Naive thymus-derived CD4-positive, alpha-beta T cell (primary cell): ENCODE measurements around the gene HCN2. TPM values are rescaled to one million over a fixed set of nuclear protein-coding genes. Genes with fewer than 3 reads are reported as not detected.
"Not testable (repeated sequence)": the region's sequence is repeated elsewhere in the genome, so short reads cannot be mapped to it uniquely, and the experiment has no call there.

Experiments used
- ATAC-seq: fragments of 150-1000 bp; cut with Tn5 transposase; 2 replicates; pipeline ENCODE4 v1.10.0; 2021; ENCODE audit warnings: mild to moderate bottlenecking, moderate library complexity
- CTCF ChIA-PET: fragments of 350-600 bp; sonication (Branson Sonifier 250); formaldehyde crosslinking; loops from one replicate; lab custom pipeline; 2021; ENCODE audit warnings: antibody characterized with exemption; lab: Charles Lee
- POLR2A ChIA-PET: fragments of 350-600 bp; sonication (Branson Sonifier 250); formaldehyde crosslinking; loops from one replicate; lab custom pipeline; 2021; ENCODE audit warnings: antibody characterized with exemption, inconsistent platforms; lab: Charles Lee
- DNase-seq, 9 donors: peaks; one replicate each; pipeline versions ENCODE4 v3.0.0 to v3.0.0-alpha.2; 2020 to 2022; ENCODE audit warnings: mixed read lengths in 1 of 9
- H3K27ac ChIP-seq: one replicate; pipeline ENCODE4 v1.7.0; 2013; ENCODE audit warnings: mild to moderate bottlenecking, low read depth, low read length, moderate library complexity
- H3K27me3 ChIP-seq, 2 donors: one replicate each; pipeline ENCODE4 v1.7.0; 2013; ENCODE audit warnings: low read length in 2 of 2, mild to moderate bottlenecking in 2 of 2, moderate library complexity in 2 of 2; ENCODE audit not compliant: control insufficient read depth in 2 of 2, insufficient read depth in 2 of 2
- H3K36me3 ChIP-seq, 3 experiments: 1 replicate in 2 of 3; 2 replicates in 1 of 3; pipeline ENCODE4 v1.7.0; 2013; ENCODE audit warnings: low read length in 3 of 3, mild to moderate bottlenecking in 3 of 3, moderate library complexity in 1 of 3; ENCODE audit not compliant: insufficient read depth in 3 of 3, control insufficient read depth in 2 of 3
- H3K4me1 ChIP-seq, 2 donors: one replicate each; pipeline ENCODE4 v1.7.0; 2013; ENCODE audit warnings: low read length in 2 of 2, mild to moderate bottlenecking in 2 of 2, moderate library complexity in 1 of 2; ENCODE audit not compliant: control insufficient read depth in 2 of 2, insufficient read depth in 2 of 2
- H3K4me3 ChIP-seq: 2 replicates; pipeline ENCODE4 v1.7.0; 2013; ENCODE audit warnings: mild to moderate bottlenecking, low read length
- H3K9me3 ChIP-seq, 3 experiments: 1 replicate in 2 of 3; 2 replicates in 1 of 3; pipeline ENCODE4 v1.7.0; 2013; ENCODE audit warnings: low read length in 3 of 3; ENCODE audit not compliant: control insufficient read depth in 2 of 3
- H3K27ac Mint-ChIP-seq, 9 donors: one replicate each; pipeline ENCODE4 v1.8.0; 2020 to 2022; ENCODE audit warnings: mixed read lengths in 9 of 9, mild to moderate bottlenecking in 8 of 9, moderate library complexity in 5 of 9, inconsistent platforms in 2 of 9
- H3K27me3 Mint-ChIP-seq, 5 donors: one replicate each; pipeline ENCODE4 v1.8.0; 2021 to 2022; ENCODE audit warnings: mixed read lengths in 5 of 5, mild to moderate bottlenecking in 1 of 5
- H3K36me3 Mint-ChIP-seq, 5 donors: one replicate each; pipeline ENCODE4 v1.8.0; 2020 to 2022; ENCODE audit warnings: mixed read lengths in 5 of 5, mild to moderate bottlenecking in 3 of 5, inconsistent platforms in 1 of 5
- H3K4me1 Mint-ChIP-seq, 7 donors: one replicate each; pipeline ENCODE4 v1.8.0; 2020 to 2022; ENCODE audit warnings: mixed read lengths in 7 of 7, mild to moderate bottlenecking in 3 of 7, inconsistent platforms in 1 of 7
- H3K4me3 Mint-ChIP-seq, 10 donors: one replicate each; pipeline ENCODE4 v1.8.0; 2020 to 2022; ENCODE audit warnings: mild to moderate bottlenecking in 10 of 10, mixed read lengths in 10 of 10, moderate library complexity in 6 of 10, inconsistent platforms in 2 of 10
- H3K9me3 Mint-ChIP-seq, 11 donors: one replicate each; pipeline ENCODE4 v1.8.0; 2020 to 2022; ENCODE audit warnings: mixed read lengths in 11 of 11, mild to moderate bottlenecking in 4 of 11, inconsistent platforms in 1 of 11, moderate library complexity in 1 of 11
- intact Hi-C, 2 donors: fragments of 100-400 bp; cut with micrococcal nuclease; formaldehyde crosslinking; loops; one replicate each; pipeline ENCODE4 v1.15.1; 2023
- polyA plus RNA-seq, 2 donors: library from polyadenylated mRNA; unstranded; fragments of 300-500 nt; fragmentation: Illumina TruSeq; gene quantifications; one replicate each; pipeline ENCODE4 v1.2.3, GENCODE V29; 2021
- total RNA-seq, 6 experiments: library from RNA in 5 of 6; stranded (reverse) in 5 of 6; gene quantifications; 1 replicate in 5 of 6; 2 replicates in 1 of 6; pipeline ENCODE4 v1.2.3 and lab custom pipeline; 2021 to 2026

HCN2 gene
- total and polyA plus RNA-seq, 7 experiments from 2014 or later = 0.93 to 2.6 (median 2.2) TPM; not detected in 2

DNA sequence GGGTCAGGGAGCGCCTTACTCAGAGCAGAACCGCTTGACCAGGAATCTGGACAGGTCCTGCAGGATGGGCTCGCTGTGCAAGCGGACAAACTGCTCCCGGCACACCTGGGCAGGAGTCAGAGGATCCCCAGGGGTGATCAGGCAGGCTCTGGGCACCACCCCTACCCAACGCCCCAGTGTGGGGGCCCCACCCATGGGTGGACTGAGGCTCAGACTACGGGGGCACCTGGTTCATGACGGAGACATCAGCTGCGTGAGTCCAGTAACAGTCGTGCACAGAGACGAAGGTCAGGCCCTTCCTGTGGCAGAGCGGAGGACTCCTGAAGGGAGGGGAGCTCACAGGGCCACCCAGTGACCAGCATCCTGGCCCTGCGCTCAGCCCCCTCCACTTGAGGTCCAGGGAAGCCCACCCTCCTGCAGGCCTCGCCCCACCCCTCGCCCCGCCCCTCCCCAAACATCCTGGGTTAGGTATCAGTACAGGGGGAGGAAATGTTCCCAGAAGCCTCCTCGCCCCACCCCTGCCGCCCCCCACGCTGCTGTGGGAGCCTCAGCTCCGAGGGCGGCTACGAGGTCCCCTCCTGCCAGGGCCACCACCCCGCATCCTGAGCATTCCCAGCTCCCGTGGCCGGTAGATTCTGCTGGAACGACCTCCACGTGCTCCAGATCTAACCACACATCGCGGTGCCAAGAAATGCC lies 28.0 kb downstream of the HCN2 start:
- peaks cover 3 to 17% (median 4%) of the 10 kb centered on the region in 5 donors for H3K36me3 Mint-ChIP-seq
- H3K9me3 Mint-ChIP-seq = no peaks in the 10 kb centered on the region
- peaks cover 0 to 5% (median 3%) of the 10 kb centered on the region in 7 donors for H3K4me1 Mint-ChIP-seq
- Histone ChIP-seq H3K36me3 (peaks cover 0 to 54% (median 0%) of the 10 kb centered on the region in 3 experiments), H3K27ac (no peak overlapping the region), H3K27me3 (no peaks in the 10 kb centered on the region), H3K4me3 (no peak overlapping the region), H3K4me1 (no peaks in the 10 kb centered on the region), H3K9me3 (no peaks in the 10 kb centered on the region)
- H3K27ac Mint-ChIP-seq = no peak overlapping the region
- H3K27me3 Mint-ChIP-seq = no peaks in the 10 kb centered on the region
- H3K4me3 Mint-ChIP-seq = no peak overlapping the region
- no peak for DNase-seq
- ChIA-PET POLR2A (no interaction called here), CTCF (interaction anchor here (0.8 kb wide), 1 partner anchor 34 kb away, joined by 3 read pairs; no protein-coding TSS in a partner anchor)
- ATAC-seq = no peak
- intact Hi-C loops = no loop called here

DNA sequence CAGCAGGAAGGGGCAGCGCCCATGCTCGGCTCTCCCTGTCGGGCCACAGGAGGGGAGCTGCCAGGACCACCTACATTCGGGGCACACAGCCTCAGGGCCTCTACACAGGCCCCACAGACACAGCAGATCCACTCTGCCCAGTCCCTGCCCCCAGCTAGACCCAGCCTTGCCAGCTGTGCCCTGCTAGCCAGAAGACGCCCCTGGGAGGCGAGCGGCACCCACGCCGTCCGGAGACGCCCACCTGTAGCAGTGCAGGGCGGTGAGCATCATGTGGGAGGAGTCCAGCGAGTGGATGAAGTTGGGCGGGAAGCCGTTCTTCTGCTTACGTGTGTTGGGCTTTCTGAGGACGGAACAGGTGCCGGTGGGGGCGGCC lies 28.6 kb downstream of the HCN2 start:
- Mint-ChIP-seq H3K4me1 (peaks cover 0 to 5% (median 3%) of the 10 kb centered on the region in 7 donors), H3K4me3 (no peak overlapping the region), H3K27me3 (no peaks in the 10 kb centered on the region), H3K36me3 (peaks cover 3 to 17% (median 4%) of the 10 kb centered on the region in 5 donors), H3K27ac (no peak overlapping the region), H3K9me3 (no peaks in the 10 kb centered on the region)
- no peaks in the 10 kb centered on the region for H3K27me3 ChIP-seq
- POLR2A ChIA-PET = no interaction called here
- no peak for DNase-seq
- intact Hi-C loops = no loop called here
- CTCF ChIA-PET = no interaction called here
- no peak overlapping the region for H3K27ac ChIP-seq
- H3K4me3 ChIP-seq = no peak overlapping the region
- H3K4me1 ChIP-seq = no peaks in the 10 kb centered on the region
- H3K36me3 ChIP-seq = peaks cover 0 to 59% (median 0%) of the 10 kb centered on the region in 3 experiments
- H3K9me3 ChIP-seq = no peaks in the 10 kb centered on the region
- ATAC-seq = no peak

- Histone ChIP-seq H3K4me1 (no peaks in the 10 kb centered on the region), H3K9me3 (no peaks in the 10 kb centered on the region), H3K4me3 (no peak overlapping the region), H3K36me3 (peaks cover 0 to 64% (median 0%) of the 10 kb centered on the region in 3 experiments), H3K27me3 (no peaks in the 10 kb centered on the region), H3K27ac (no peak overlapping the region)
- no peaks in the 10 kb centered on the region for H3K9me3 Mint-ChIP-seq
- ChIA-PET CTCF (no interaction called here), POLR2A (no interaction called here)
- intact Hi-C loops = no loop called here
- H3K27me3 Mint-ChIP-seq = no peaks in the 10 kb centered on the region
- H3K27ac Mint-ChIP-seq = no peak overlapping the region
- H3K4me1 Mint-ChIP-seq = peaks cover 0 to 5% (median 3%) of the 10 kb centered on the region in 7 donors
- ATAC-seq (peak; percentile 21), DNase-seq (no peak)
- H3K36me3 Mint-ChIP-seq = peaks cover 3 to 19% (median 4%) of the 10 kb centered on the region in 5 donors
- no peak overlapping the region for H3K4me3 Mint-ChIP-seq
Measured at GRCh38 chr19:618674-619285, 29.1 kb downstream of the HCN2 start.

GRCh38 chr19:619286-620002 lies 29.8 kb downstream of the HCN2 start:
- no peak for ATAC-seq
- H3K27me3 Mint-ChIP-seq = no peaks in the 10 kb centered on the region
- H3K9me3 Mint-ChIP-seq = no peaks in the 10 kb centered on the region
- ChIA-PET POLR2A (no interaction called here), CTCF (no interaction called here)
- H3K4me1 Mint-ChIP-seq = peaks cover 0 to 5% (median 3%) of the 10 kb centered on the region in 7 donors
- no peaks in the 10 kb centered on the region for H3K27me3 ChIP-seq
- no peaks in the 10 kb centered on the region for H3K9me3 ChIP-seq
- peaks cover 3 to 18% (median 4%) of the 10 kb centered on the region in 5 donors for H3K36me3 Mint-ChIP-seq
- intact Hi-C loops = no loop called here
- no peaks in the 10 kb centered on the region for H3K4me1 ChIP-seq
- no peak overlapping the region for H3K27ac ChIP-seq
- no peak overlapping the region for H3K4me3 ChIP-seq
- H3K36me3 ChIP-seq = peaks cover 0 to 71% (median 0%) of the 10 kb centered on the region in 3 experiments
- DNase-seq = no peak
- H3K4me3 Mint-ChIP-seq = no peak overlapping the region
- H3K27ac Mint-ChIP-seq = no peak overlapping the region

DNA sequence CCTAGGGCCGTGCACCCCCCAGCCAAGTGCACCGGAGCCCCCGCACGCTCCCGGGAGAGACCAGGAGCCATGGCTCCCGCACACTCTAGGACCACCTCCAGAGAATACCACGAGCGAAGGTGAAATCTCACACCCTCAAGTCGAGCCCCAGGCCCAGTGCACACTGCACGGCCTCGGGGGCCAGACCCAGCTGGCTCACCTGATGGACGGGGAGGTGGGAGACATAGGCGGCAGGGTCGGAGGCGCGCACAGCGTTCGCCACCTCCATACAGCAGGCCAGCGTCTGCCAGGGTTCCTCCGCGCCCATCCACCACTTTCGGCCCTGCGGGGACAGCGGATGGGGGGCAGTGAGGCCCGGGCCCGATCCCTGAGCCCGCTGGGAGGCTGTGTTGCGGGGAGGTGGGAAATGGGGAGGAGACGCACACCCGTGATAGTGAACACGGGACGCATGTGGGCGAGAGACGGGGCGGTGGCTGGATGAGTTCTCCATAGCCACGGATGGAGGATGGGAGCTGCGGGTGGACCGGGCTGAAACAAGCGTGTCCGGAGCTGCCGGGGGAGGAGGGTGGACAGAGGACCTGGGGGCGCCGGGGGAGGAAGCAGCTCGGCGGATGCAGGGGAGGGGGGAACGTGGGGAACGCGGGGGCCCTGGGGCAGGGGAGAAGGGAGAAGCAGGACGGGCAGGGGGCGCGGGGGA lies 30.6 kb downstream of the HCN2 start:
- Histone ChIP-seq H3K4me1 (no peaks in the 10 kb centered on the region), H3K9me3 (no peaks in the 10 kb centered on the region), H3K27ac (no peak overlapping the region), H3K36me3 (peaks cover 0 to 76% (median 0%) of the 10 kb centered on the region in 3 experiments), H3K4me3 (no peak overlapping the region), H3K27me3 (no peaks in the 10 kb centered on the region)
- Mint-ChIP-seq H3K9me3 (no peaks in the 10 kb centered on the region), H3K4me3 (no peak overlapping the region), H3K27me3 (no peaks in the 10 kb centered on the region), H3K4me1 (peaks cover 0 to 5% (median 3%) of the 10 kb centered on the region in 7 donors), H3K27ac (no peak overlapping the region), H3K36me3 (peaks cover 4 to 19% (median 4%) of the 10 kb centered on the region in 5 donors)
- ChIA-PET CTCF (no interaction called here), POLR2A (no interaction called here)
- DNase-seq (no peak), ATAC-seq (no peak)
- intact Hi-C loops = no loop called here

DNA sequence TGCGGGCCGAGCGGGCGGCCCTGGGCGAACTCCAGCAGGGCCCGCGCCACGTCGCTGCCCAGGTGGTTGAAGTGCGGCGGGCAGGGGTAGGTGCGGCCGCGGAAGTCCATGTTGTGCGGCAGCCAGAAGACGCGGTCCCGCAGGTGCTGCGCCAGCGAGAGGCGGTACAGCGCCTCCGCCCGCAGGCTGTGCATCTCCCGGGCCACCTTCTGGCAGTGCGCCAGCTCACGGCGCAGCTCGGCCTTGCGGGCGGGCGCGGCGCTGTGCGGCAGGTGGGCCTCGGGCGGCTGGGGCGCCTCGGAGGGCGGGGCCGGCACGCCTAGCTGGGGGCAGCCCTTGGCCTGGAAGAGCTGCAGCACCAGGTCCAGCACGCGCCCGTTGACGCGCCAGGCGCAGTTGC lies 31.5 kb downstream of the HCN2 start:
- H3K4me1 ChIP-seq, H3K27ac Mint-ChIP-seq, H3K4me3 Mint-ChIP-seq, H3K4me3 ChIP-seq, intact Hi-C loops, H3K27ac ChIP-seq, H3K27me3 Mint-ChIP-seq, H3K9me3 Mint-ChIP-seq, ATAC-seq, H3K27me3 ChIP-seq, POLR2A ChIA-PET, H3K4me1 Mint-ChIP-seq, H3K9me3 ChIP-seq, DNase-seq, CTCF ChIA-PET: not testable (repeated sequence)
- H3K36me3 Mint-ChIP-seq = peaks cover 0 to 24% (median 8%) of the 10 kb centered on the region in 5 donors
- H3K36me3 ChIP-seq = peaks cover 0 to 82% (median 0%) of the 10 kb centered on the region in 3 experiments
